Measurements from ENCODE around the gene AGPS.
"Not testable (repeated sequence)": the region's sequence is repeated elsewhere in the genome, so short reads cannot be mapped to it uniquely, and the experiment has no call there.

Gene AGPS

DNA sequence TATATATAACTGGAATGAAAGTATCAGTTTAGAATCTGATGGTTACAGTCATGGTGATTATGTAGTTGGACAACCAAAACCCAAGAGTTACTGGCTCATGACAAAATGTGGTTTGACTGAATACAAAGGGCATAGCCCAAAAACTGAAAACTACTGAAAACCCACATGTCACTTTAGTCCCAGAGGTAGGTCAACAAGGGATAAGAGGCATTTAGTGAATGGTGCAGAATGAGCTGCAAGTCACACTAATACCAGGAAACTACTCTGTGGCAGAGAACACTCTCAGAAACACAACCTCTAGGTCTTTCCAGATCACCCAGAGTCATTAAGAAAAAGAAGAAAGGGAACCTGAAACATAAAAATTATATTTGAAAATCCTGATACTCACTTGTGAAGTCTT is 154.5 kb downstream of the AGPS start:
- Histone ChIP-seq H3K4me3 (ENCODE audit: low read depth, low read length) (no peak overlapping the region), H3K36me3 (no peaks in the 10 kb centered on the region), H3K27me3 (ENCODE audit: insufficient read depth, low read depth, severe bottlenecking) (no peaks in the 10 kb centered on the region), H3K27ac (no peak overlapping the region), H3K9me3 (ENCODE audit: severe bottlenecking) (peaks cover 13% of the 10 kb centered on the region)
- no peak for DNase-seq
- TF ChIP-seq, protein P1, sequence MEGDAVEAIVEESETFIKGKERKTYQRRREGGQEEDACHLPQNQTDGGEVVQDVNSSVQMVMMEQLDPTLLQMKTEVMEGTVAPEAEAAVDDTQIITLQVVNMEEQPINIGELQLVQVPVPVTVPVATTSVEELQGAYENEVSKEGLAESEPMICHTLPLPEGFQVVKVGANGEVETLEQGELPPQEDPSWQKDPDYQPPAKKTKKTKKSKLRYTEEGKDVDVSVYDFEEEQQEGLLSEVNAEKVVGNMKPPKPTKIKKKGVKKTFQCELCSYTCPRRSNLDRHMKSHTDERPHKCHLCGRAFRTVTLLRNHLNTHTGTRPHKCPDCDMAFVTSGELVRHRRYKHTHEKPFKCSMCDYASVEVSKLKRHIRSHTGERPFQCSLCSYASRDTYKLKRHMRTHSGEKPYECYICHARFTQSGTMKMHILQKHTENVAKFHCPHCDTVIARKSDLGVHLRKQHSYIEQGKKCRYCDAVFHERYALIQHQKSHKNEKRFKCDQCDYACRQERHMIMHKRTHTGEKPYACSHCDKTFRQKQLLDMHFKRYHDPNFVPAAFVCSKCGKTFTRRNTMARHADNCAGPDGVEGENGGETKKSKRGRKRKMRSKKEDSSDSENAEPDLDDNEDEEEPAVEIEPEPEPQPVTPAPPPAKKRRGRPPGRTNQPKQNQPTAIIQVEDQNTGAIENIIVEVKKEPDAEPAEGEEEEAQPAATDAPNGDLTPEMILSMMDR (IDR thresholded peaks at IDR 0.05; ENCODE audit: low read depth, low read length): no peak

- H3K4me3 ChIP-seq (ENCODE audit: low read depth, low read length): no peak overlapping the region
- TF ChIP-seq, protein P1 (IDR thresholded peaks at IDR 0.05; ENCODE audit: low read depth, low read length): no peak
Measured at GRCh38 chr2:177547772-177548171, 155.2 kb downstream of the AGPS start.

GRCh38 chr2:177548636-177549035 is 156.1 kb downstream of the AGPS start:
- no peak overlapping the region for H3K27ac ChIP-seq
- H3K9me3 ChIP-seq (ENCODE audit: severe bottlenecking): peaks cover 13% of the 10 kb centered on the region
- H3K36me3 ChIP-seq: no peaks in the 10 kb centered on the region
- no peak overlapping the region for H3K4me3 ChIP-seq (ENCODE audit: low read depth, low read length)
- H3K27me3 ChIP-seq (ENCODE audit: insufficient read depth, low read depth, severe bottlenecking): no peaks in the 10 kb centered on the region
- DNase-seq: no peak
- TF ChIP-seq, protein P1 (IDR thresholded peaks at IDR 0.05; ENCODE audit: low read depth, low read length): no peak

More at GRCh38 chr2:177547772-177548171, 155.2 kb downstream of the AGPS start:
- peaks cover 13% of the 10 kb centered on the region for H3K9me3 ChIP-seq (ENCODE audit: severe bottlenecking)
- H3K36me3 ChIP-seq: no peaks in the 10 kb centered on the region
- DNase-seq: no peak
- no peak overlapping the region for H3K27ac ChIP-seq
- H3K27me3 ChIP-seq (ENCODE audit: insufficient read depth, low read depth, severe bottlenecking): no peaks in the 10 kb centered on the region

DNA sequence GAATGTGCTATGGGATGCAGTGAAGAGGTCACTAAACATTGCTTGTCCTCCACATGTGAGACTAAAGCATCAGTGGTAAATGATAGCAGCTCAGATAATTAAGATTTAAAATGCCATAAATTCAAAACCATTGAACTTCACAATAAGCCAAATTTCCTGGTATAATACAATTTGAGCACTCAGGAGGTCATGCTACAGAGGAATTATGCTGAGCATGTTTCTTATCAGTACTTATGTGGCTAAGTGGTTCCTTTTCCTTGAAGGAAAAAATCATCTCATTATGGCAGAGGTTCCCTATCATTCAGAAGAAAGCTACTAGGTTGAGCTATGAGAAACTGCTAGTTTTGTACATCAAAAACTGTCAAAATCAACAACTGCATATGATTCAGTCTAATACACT is 156.6 kb downstream of the AGPS start:
- TF ChIP-seq, protein P1 (IDR thresholded peaks at IDR 0.05; ENCODE audit: low read depth, low read length): no peak
- H3K27me3 ChIP-seq (ENCODE audit: insufficient read depth, low read depth, severe bottlenecking): no peaks in the 10 kb centered on the region
- H3K4me3 ChIP-seq (ENCODE audit: low read depth, low read length): no peak overlapping the region
- peaks cover 13% of the 10 kb centered on the region for H3K9me3 ChIP-seq (ENCODE audit: severe bottlenecking)
- H3K36me3 ChIP-seq: no peaks in the 10 kb centered on the region
- no peak for DNase-seq
- no peak overlapping the region for H3K27ac ChIP-seq

- H3K27me3 ChIP-seq (ENCODE audit: insufficient read depth, low read depth, severe bottlenecking): no peaks in the 10 kb centered on the region
- H3K27ac ChIP-seq: no peak overlapping the region
- DNase-seq: no peak
- no peak overlapping the region for H3K4me3 ChIP-seq (ENCODE audit: low read depth, low read length)
- no peaks in the 10 kb centered on the region for H3K36me3 ChIP-seq
- TF ChIP-seq, protein P1 (IDR thresholded peaks at IDR 0.05; ENCODE audit: low read depth, low read length): no peak
- H3K9me3 ChIP-seq (ENCODE audit: severe bottlenecking): peaks cover 8% of the 10 kb centered on the region
Measured at GRCh38 chr2:177550264-177551200, 158.0 kb downstream of the AGPS start.

- not testable (repeated sequence) for DNase-seq; H3K9me3 ChIP-seq (ENCODE audit: severe bottlenecking); H3K4me3 ChIP-seq (ENCODE audit: low read depth, low read length); H3K36me3 ChIP-seq; H3K27me3 ChIP-seq (ENCODE audit: insufficient read depth, low read depth, severe bottlenecking); H3K27ac ChIP-seq
Measured at GRCh38 chr2:177551360-177551759, 158.8 kb downstream of the AGPS start.
